Glomerular endothelial cell (primary cell): ENCODE data around the gene ELOB. TPM values are rescaled to one million over a fixed set of nuclear protein-coding genes. Genes with fewer than 3 reads are reported as not detected.

Experiments
- DNase-seq: peaks from one replicate; pipeline ENCODE4 v3.0.0-alpha.2; 2011; ENCODE audit warnings: low read depth, low spot score; ENCODE audit errors: extremely low read depth
- total RNA-seq: library from RNA; depleted of rRNA; stranded (reverse); fragments of >200 nt; gene quantifications from 2 replicates; pipeline ENCODE4 v1.2.3, GENCODE V29; 2015

ELOB gene
- total RNA-seq, 1 donor from 2014 or later: 338 TPM

- no peak for DNase-seq
Measured at GRCh38 chr16:2784358-2785100, 7.4 kb upstream of the ELOB start.

- no peak for DNase-seq
Measured at GRCh38 chr16:2783581-2784357, 6.7 kb upstream of the ELOB start.

DNA sequence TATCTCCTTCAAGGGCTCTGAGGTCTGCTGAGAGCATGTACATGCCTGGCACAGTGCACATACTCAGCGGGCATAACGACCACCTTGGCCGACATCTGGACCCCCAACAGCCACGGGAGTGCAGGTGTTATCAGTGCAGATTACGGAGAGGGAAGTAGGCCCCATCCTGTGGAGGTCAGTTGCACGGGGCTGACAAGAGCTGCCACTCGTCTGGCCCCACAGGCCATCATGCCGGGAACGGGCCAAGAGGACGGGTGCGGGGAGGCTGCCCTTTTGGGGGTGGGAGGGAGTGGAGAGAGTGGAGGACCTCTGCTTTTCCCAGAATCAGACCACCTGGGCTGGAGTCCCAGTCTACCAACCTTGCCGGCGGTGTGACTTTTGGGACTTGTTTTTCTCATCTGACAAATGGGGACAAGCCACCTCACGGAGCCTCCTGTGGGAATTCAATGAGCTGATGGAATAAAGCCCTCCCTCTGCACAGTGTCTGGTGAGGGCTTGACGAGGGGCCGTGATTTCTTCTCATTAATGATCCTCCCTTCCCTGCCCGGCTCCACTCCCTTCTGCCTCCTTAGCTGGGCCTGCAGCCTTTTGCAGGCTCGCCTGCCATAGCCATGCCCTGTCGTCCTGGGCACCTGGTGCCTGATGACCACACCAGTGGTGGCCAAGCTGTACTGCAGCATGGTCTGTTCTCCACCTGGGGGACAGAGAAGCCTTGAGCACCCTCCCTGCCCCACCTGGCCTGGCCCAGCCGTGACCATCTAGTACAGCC, 5.7 kb upstream of the ELOB start:
- DNase-seq: no peak

DNA sequence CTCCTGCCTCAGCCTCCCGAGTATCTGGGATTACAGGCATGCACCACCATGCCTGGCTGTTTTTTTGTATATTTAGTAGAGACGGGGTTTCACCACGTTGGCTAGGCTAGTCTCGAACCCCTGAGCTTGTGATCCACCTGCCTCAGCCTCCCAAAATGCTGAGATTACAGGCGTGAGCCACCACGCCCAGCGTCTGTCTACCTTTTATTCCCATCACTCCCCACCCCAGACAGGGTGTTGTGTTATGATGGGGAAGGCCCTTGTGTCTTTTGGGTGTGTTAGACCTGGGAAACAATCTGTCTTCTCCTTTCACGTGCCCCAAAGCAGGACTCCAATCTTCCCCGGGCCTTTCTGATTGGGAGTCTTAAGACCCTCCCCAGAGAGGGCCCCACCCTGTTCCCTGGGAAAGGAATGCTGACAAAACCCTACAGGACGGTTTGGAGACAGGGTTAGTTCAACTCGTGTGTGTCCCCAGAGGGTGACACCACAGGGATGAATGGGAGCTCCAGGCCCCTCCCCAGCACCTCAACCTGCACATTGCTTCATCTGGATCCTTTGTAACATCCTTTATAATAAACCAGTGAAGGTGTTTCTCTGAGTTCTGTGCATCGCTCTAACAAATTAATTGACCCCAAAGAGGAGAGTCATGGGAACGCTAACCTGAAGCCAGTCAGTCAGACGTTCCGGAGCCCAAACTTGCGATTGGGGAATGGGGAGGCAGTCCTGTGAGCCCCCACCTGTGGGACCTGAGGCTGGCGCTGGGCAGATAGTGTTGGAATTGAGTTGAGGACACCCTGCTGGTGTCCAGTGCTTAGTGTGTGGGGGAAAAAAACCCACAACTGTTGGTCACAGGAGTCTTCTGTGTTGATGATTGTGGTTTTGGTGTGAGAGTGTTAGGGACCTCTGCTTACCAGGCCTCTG, 3.2 kb upstream of the ELOB start:
- DNase-seq: no peak

GRCh38 chr16:2779151-2779920, 2.3 kb upstream of the ELOB start:
- DNase-seq: no peak

GRCh38 chr16:2778630-2778958, 1.5 kb upstream of the ELOB start:
- DNase-seq: no peak

DNA sequence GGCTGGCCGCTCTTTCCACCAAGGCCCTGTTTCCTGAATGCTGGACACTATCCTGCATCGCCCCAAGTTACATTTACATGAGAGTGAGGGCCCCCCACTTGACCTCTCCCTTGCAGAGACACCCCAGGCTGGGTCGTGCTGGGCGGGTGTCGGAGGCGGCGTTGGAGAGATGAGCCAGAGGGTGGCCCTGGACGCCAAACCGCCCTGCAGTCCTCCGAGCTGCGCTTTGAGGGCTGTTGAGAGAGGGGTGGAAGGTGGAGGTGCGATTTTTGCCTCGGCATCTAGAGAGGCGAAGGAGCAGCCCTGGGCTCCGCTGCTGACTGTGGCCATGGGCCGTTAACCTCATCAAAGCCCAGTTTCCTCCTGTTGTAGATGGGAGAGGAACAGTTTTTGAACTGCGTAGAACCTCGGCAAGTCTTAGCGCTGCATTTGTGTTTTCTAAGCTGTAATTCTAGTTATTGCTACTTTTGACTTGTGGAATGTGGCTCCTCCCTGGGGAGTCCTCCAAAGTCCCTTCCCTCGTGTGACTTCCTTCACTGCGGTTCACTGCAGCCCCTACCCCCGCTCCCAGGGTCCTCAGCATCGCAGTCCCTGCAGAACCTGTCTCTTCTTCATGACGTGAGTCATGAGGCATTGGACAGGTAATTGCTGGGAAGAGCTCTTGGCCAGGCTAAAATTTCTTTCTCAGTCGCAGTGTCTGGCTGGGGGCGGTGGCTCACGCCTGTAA, 986 bp upstream of the ELOB start:
- no peak for DNase-seq

GRCh38 chr16:2776500-2777139, 460 bp downstream of the ELOB start:
- no peak for DNase-seq

- DNase-seq: no peak
Measured at GRCh38 chr16:2775765-2776499, 1.1 kb downstream of the ELOB start.

GRCh38 chr16:2775131-2775716, 1.9 kb downstream of the ELOB start:
- no peak for DNase-seq

DNA sequence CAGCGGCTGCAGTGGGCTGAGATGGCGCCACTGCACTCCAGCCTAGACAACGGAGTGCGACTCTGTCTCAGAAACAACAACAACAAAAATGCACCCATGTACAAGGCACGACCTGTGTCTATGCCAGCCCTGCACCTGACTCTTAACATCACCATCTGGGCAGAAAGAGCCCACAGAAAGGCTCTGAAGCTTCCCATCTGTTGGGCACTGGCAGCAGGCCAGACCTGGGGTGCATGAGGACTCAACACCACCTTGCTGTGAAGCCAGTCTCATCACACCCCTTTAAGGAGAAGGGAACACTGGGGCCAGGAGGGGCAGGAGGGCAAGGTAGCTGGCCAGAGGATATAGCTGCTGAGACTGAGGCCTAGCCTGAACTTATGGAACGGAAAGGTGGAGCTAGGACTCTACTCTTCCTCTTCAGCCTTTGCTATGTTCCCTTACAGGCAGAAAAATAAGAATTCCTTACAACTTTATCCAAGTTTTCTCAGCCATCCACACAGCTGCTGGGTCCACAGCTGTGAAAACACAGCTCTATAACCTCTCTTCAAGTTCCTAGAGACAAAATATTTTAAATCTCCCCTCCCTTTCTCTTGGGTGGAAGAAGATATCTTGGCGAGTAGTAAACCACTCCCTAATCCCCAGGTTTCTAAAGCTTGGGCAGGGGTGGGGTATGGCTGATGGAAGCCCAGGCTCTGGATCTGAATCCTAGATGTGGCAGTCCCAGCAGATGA, 2.8 kb downstream of the ELOB start:
- DNase-seq: no peak

- DNase-seq: no peak
Measured at GRCh38 chr16:2773188-2773968, 3.7 kb downstream of the ELOB start.

DNA sequence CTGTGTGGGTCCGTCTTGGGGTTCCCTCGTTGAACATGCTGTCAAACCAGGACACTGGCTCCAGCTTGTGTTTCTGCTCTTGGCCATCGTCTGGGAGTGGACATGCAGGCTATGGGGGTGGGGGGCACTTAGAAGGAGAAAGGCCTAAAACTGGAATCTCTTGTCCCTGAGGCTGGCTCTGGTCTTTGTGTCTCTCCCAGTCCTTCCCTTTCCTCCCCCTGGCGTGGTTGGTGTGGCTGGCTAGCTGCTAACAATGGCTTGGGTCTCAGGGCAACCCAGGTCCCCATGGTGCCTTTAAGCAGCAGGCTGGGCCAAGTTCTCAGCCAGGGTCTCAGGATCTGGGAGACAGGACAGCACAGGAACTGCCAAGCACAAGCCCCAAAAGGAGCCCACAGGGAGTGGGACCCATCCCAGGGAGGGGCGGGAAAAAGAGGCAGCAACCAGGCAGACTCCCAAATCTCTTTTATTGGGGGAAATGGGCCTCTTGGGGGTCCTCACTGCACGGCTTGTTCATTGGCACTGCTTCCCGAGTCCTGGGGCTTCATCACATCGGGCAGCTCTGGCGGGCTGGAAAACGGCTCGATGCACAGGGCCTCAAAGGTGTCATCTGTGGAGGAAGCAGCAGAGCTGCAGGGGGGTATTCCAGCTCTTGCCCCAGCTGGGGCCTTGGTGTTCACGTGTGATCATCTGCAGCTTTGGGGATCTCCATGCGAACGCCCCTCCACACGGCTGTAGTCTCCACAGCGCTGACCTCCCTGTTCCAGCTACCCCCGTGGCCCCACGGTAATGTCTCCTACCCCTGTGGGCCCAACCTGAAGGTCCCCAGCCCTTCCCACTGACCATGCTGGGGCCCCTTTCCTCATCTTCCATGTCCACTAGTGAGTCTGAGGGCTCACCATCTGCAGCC, 5.3 kb downstream of the ELOB start:
- DNase-seq: no peak

DNA sequence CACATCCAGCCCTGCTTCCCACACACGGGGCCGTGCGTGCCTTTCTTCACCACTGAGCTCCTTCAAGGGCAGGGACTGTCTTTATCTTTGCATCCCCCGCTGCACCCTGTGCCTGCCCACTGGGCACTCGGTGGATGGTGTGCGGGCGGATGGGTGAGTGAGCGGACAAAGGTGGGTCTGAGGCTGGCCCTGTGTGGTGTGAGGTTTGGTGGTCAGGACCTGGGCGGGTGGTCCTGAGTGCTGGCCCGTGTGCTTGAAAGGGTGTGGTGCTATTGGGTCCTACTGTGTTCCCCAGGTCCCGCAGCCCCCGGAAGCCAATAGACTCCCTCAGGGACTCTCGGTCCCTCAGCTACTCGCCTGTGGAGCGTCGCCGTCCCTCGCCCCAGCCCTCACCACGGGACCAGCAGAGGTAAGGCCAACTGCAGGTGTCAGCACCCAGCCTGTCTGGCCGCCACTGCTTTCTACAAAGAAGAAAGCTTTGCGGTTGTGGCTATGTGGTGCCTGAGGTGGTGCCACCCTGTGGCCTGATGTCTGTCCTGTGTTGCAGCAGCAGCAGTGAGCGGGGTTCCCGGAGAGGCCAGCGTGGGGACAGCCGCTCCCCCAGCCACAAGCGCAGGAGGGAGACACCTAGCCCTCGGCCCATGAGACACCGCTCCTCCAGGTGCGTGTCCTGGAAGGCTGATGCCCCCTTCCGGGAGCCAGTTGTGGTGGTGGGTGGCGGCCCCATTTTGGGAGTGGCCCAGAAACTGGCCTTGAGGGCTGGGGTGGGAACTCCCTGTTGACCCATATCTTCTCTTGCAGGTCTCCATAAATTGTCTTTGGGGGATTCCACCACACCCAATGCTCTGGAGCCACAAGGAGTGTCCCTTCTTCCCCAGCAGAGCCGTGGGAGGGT, 6.8 kb downstream of the ELOB start:
- DNase-seq: no peak
